IMR-90 (cell line): ENCODE data around the gene SULT1B1. TPM values are rescaled to one million over a fixed set of nuclear protein-coding genes. Genes with fewer than 3 reads are reported as not detected.

Source experiments
- ATAC-seq: fragments of 200-7000 bp; cut with Tn5 transposase; 2 replicates; pipeline ENCODE4 v1.9.1; 2020; ENCODE audit warnings: low read depth, mild to moderate bottlenecking, moderate library complexity
- BruUV-seq: library from RNA; stranded (reverse); fragments of 400-500 nt; replicated peaks from 2 replicates; lab custom pipeline; 2021; lab: Mats Ljungman, UMichigan
- CTCF ChIA-PET: fragments of 300-600 bp; formaldehyde crosslinking; extraction: SDS; loops from one replicate; lab custom pipeline; 2021; ENCODE audit warnings: antibody characterized with exemption; lab: Yijun Ruan, JAX
- POLR2A ChIA-PET: fragments of 300-600 bp; sonication (Branson Sonifier 250); formaldehyde crosslinking; loops from one replicate; lab custom pipeline; 2022; ENCODE audit warnings: antibody characterized with exemption; ENCODE audit not compliant: unreplicated experiment; lab: Charles Lee
- DNase-seq: peaks from one replicate; pipeline ENCODE4 v3.0.0; 2013
- H2AFZ ChIP-seq: replicated peaks from 2 replicates; pipeline ENCODE3; 2013; ENCODE audit warnings: low read length, mild to moderate bottlenecking; ENCODE audit not compliant: poor library complexity
- H2AK5ac ChIP-seq: 2 replicates; pipeline ENCODE4 v1.6.1; 2013; ENCODE audit warnings: low read depth, low read length, inconsistent platforms
- H2AK9ac ChIP-seq: replicated peaks from 2 replicates; pipeline ENCODE3; 2013; ENCODE audit warnings: mild to moderate bottlenecking, low read depth, low read length, moderate library complexity; ENCODE audit not compliant: poor library complexity
- H2BK120ac ChIP-seq: 2 replicates; pipeline ENCODE4 v1.6.1; 2013; ENCODE audit warnings: low read depth, low read length, inconsistent platforms
- H2BK15ac ChIP-seq: 3 replicates; pipeline ENCODE4 v1.6.1; 2013; ENCODE audit warnings: low read depth, low read length, inconsistent platforms
- H2BK20ac ChIP-seq: 2 replicates; pipeline ENCODE4 v1.6.1; 2013; ENCODE audit warnings: low read depth, mild to moderate bottlenecking, inconsistent platforms, low read length, moderate library complexity
- H2BK5ac ChIP-seq: 2 replicates; pipeline ENCODE4 v1.6.1; 2013; ENCODE audit warnings: mild to moderate bottlenecking, low read depth, low read length, inconsistent platforms; ENCODE audit not compliant: poor library complexity, severe bottlenecking
- H3K14ac ChIP-seq: replicated peaks from 2 replicates; pipeline ENCODE4 v1.6.1; 2013; ENCODE audit warnings: low read depth, low read length, inconsistent platforms
- H3K18ac ChIP-seq: 2 replicates; pipeline ENCODE4 v1.6.1; 2013; ENCODE audit warnings: low read depth, low read length, control low read depth
- H3K23ac ChIP-seq: 2 replicates; pipeline ENCODE4 v1.6.1; 2013; ENCODE audit warnings: low read depth, low read length, inconsistent platforms
- H3K27ac ChIP-seq: 2 replicates; pipeline ENCODE4 v1.5.1; 2013; ENCODE audit warnings: mild to moderate bottlenecking, control low read depth, low read length; ENCODE audit not compliant: insufficient read depth
- H3K27me3 ChIP-seq: 2 replicates; pipeline ENCODE4 v1.6.1; 2013; ENCODE audit warnings: low read length; ENCODE audit not compliant: control insufficient read depth, insufficient read depth
- H3K36me3 ChIP-seq: 2 replicates; pipeline ENCODE4 v1.6.1; 2013; ENCODE audit warnings: low read length, mixed read lengths; ENCODE audit not compliant: control insufficient read depth, insufficient read depth
- H3K4ac ChIP-seq: 2 replicates; pipeline ENCODE4 v1.6.1; 2013; ENCODE audit warnings: low read depth, low read length, inconsistent platforms
- H3K4me1 ChIP-seq: 2 replicates; pipeline ENCODE4 v1.6.1; 2013; ENCODE audit warnings: low read length, mixed read lengths; ENCODE audit not compliant: control insufficient read depth, insufficient read depth
- H3K4me2 ChIP-seq: 2 replicates; pipeline ENCODE4 v1.6.1; 2013; ENCODE audit warnings: low read depth, mild to moderate bottlenecking, control low read depth, low read length, moderate library complexity
- H3K4me3 ChIP-seq: 2 replicates; pipeline ENCODE4 v1.5.1; 2013; ENCODE audit warnings: low read depth, mild to moderate bottlenecking, control low read depth, low read length, moderate library complexity; ENCODE audit not compliant: insufficient read depth
- H3K56ac ChIP-seq: 2 replicates; pipeline ENCODE4 v1.6.1; 2013; ENCODE audit warnings: low read length, inconsistent platforms; ENCODE audit not compliant: insufficient read depth; ENCODE audit errors: extremely low read depth
- H3K79me1 ChIP-seq, 2 experiments: 2 replicates each; pipeline ENCODE4 v1.6.1; 2013; ENCODE audit warnings: low read length in 2 of 2, inconsistent platforms in 1 of 2, low read depth in 1 of 2
- H3K9ac ChIP-seq: 2 replicates; pipeline ENCODE4 v1.6.1; 2013; ENCODE audit warnings: low read depth, low read length, control low read depth
- H3K9me1 ChIP-seq: 2 replicates; pipeline ENCODE4 v1.6.1; 2013; ENCODE audit warnings: low read length, inconsistent platforms; ENCODE audit not compliant: insufficient read depth
- H3K9me3 ChIP-seq: 2 replicates; pipeline ENCODE4 v1.6.1; 2013; ENCODE audit warnings: low read length; ENCODE audit not compliant: control insufficient read depth, insufficient read depth
- H4K20me1 ChIP-seq: 2 replicates; pipeline ENCODE4 v1.6.1; 2013; ENCODE audit warnings: low read length, inconsistent platforms; ENCODE audit not compliant: insufficient read depth
- H4K5ac ChIP-seq: 2 replicates; pipeline ENCODE4 v1.6.1; 2013; ENCODE audit warnings: mild to moderate bottlenecking, low read depth, low read length, control low read depth
- H4K8ac ChIP-seq, 2 experiments: 2 replicates each; pipeline ENCODE4 v1.6.1; 2013; ENCODE audit warnings: low read depth in 2 of 2, low read length in 2 of 2, control low read depth in 1 of 2, inconsistent platforms in 1 of 2
- H4K91ac ChIP-seq: 2 replicates; pipeline ENCODE4 v1.6.1; 2013; ENCODE audit warnings: low read depth, low read length, inconsistent platforms; ENCODE audit not compliant: insufficient read depth
- CTCF ChIP-seq: conservative IDR thresholded peaks from 2 replicates; pipeline ENCODE4 v1.5.1; 2012; ENCODE audit warnings: mild to moderate bottlenecking, low read depth, low read length, improper control_type of control experiment
- MAFK ChIP-seq: IDR thresholded peaks from 2 replicates; pipeline ENCODE4 v1.6.1; 2012; ENCODE audit warnings: low read depth, low read length, improper control_type of control experiment
- NFE2L2 ChIP-seq: fragments of 150-350 bp; IDR thresholded peaks from 2 replicates; pipeline ENCODE4 v1.6.1; 2016; ENCODE audit warnings: low read depth, mild to moderate bottlenecking, low read length
- RAD21 ChIP-seq: IDR thresholded peaks from 2 replicates; pipeline ENCODE4 v1.6.1; 2012; ENCODE audit warnings: low read length, improper control_type of control experiment
- WGBS, 2 experiments: methylation state at CpG; one replicate each; pipeline versions ENCODE4 v1.1.5 to v1.1.7; 2013; ENCODE audit warnings: missing lambda C conversion rate in 2 of 2; ENCODE audit not compliant: insufficient read length in 1 of 2; ENCODE audit errors: extremely low coverage in 2 of 2; 5-methylcytosine and 5-hydroxymethylcytosine counted together
- dilution Hi-C: fragments of 300-500 bp; cut with HindIII; formaldehyde crosslinking; loops from one replicate; pipeline ENCODE4 v1.14.3; 2018; ENCODE audit warnings: low sequenced_read_pairs; ENCODE audit not compliant: unreplicated experiment
- in situ Hi-C: fragments of 300-500 bp; cut with MboI; formaldehyde crosslinking; loops from 3 replicates; pipeline ENCODE4 v1.14.3; 2019; ENCODE audit warnings: low sequenced_read_pairs, inconsistent platforms, mixed read lengths
- intact Hi-C: fragments of 100-400 bp; cut with micrococcal nuclease; formaldehyde crosslinking; loops from 2 replicates; pipeline ENCODE4 v1.10.0; 2022
- polyA plus RNA-seq, 3 experiments: library from polyadenylated mRNA; depleted of rRNA; stranded (reverse); fragments of >200 nt; gene quantifications; 2 replicates each; pipeline ENCODE4 v1.2.3, GENCODE V29; 2012; ENCODE audit warnings: low replicate concordance in 1 of 3
- total RNA-seq: library from RNA; depleted of rRNA; stranded (reverse); fragments of >200 nt; gene quantifications from 2 replicates; pipeline ENCODE4 v1.2.3, GENCODE V29; 2012

The SULT1B1 gene
- total and polyA plus RNA-seq, 2 of the 4 experiments (the other 2 are of a cell fraction) = 0.05 to 0.18 TPM

- ChIA-PET POLR2A (no interaction called here), CTCF (no interaction called here)
- Histone ChIP-seq H3K9me3 (no peaks in the 10 kb centered on the region), H2AK9ac (no peak overlapping the region), H4K91ac (no peak overlapping the region), H3K79me1 (no peaks in the 10 kb centered on the region), H4K5ac (no peak overlapping the region), H2BK120ac (no peak overlapping the region), H3K14ac (no peak overlapping the region), H3K36me3 (no peaks in the 10 kb centered on the region), H3K27ac (no peak overlapping the region), H3K18ac (no peak overlapping the region), H3K4ac (no peak overlapping the region), H3K23ac (no peak overlapping the region), H3K9ac (no peak overlapping the region), H4K8ac (no peak overlapping the region), H3K4me2 (no peak overlapping the region), H2AFZ (no peak overlapping the region), H3K4me3 (no peak overlapping the region), H4K20me1 (no peaks in the 10 kb centered on the region), H2BK15ac (no peak overlapping the region), H2AK5ac (no peak overlapping the region), H2BK20ac (no peak overlapping the region), H3K56ac (no peak overlapping the region), H2BK5ac (no peak overlapping the region), H3K27me3 (no peaks in the 10 kb centered on the region), H3K4me1 (no peaks in the 10 kb centered on the region), H3K9me1 (no peaks in the 10 kb centered on the region)
- intact Hi-C loops = no loop called here
- TF ChIP-seq NFE2L2 = no peak
- no peak for TF ChIP-seq CTCF
- no peak for TF ChIP-seq MAFK
- no peak for TF ChIP-seq RAD21
- in situ Hi-C loops = loop anchor here (25.0 kb wide), 1 partner anchor 815 kb away; the partner anchor contains the start of gene AMTN
- dilution Hi-C loops = no loop called here
- DNase-seq = no peak
- BruUV-seq = no TSS peak
- ATAC-seq = no peak
- WGBS, 2 experiments = no CpG with 5 or more reads among the region's 1 CpG
Measured at GRCh38 chr4:69697536-69698242, 62.7 kb downstream of the SULT1B1 start.
